Body of pancreas (tissue), 4 donors: Measurements from ENCODE around the gene COLGALT1. TPM values are rescaled to one million over a fixed set of nuclear protein-coding genes. Genes with fewer than 3 reads are reported as not detected.

Experiments used
- ATAC-seq: fragments of 150-250 bp; one replicate; pipeline ENCODE4 v1.9.1; 2016
- DNase-seq, 4 donors: peaks; one replicate each; pipeline ENCODE4 v3.0.0-alpha.2; 2019
- H3K27ac ChIP-seq, 4 donors: fragments of 200-600 bp; sonication (generic); 1 replicate in 3 of 4; 2 replicates in 1 of 4; pipeline versions ENCODE4 v1.5.1 to v1.6.1; 2016 to 2019; ENCODE audit warnings: mild to moderate bottlenecking in 1 of 4, mixed read lengths in 1 of 4, moderate library complexity in 1 of 4
- H3K27me3 ChIP-seq, 2 donors: fragments of 200-600 bp; sonication (generic); one replicate each; pipeline ENCODE4 v1.6.0; 2016; ENCODE audit warnings: mild to moderate bottlenecking in 1 of 2
- H3K36me3 ChIP-seq, 2 donors: fragments of 200-600 bp; sonication (generic); replicated peaks in 1 of 2; 2 replicates each; pipeline ENCODE4 v1.5.1; 2016; ENCODE audit warnings: low read depth in 2 of 2; ENCODE audit not compliant: insufficient read depth in 1 of 2
- H3K4me1 ChIP-seq: fragments of 200-600 bp; sonication (generic); one replicate; pipeline ENCODE4 v1.6.0; 2016
- H3K4me3 ChIP-seq, 2 donors: fragments of 200-600 bp; sonication (generic); 1 replicate in 1 of 2; 2 replicates in 1 of 2; pipeline ENCODE4 v1.5.1; 2016 to 2019
- H3K9me3 ChIP-seq, 3 donors: fragments of 200-600 bp; sonication (generic); 1 replicate in 2 of 3; 2 replicates in 1 of 3; pipeline ENCODE4 v1.5.1; 2016
- CTCF ChIP-seq, 7 experiments: fragments of 450-650 bp in 4 of 7; fragments of 200-600 bp in 3 of 7; sonication (generic) in 3 of 7; IDR thresholded peaks; one replicate each; pipeline ENCODE4 v1.5.1; 2016 to 2019; ENCODE audit warnings: antibody characterized with exemption in 7 of 7
- WGBS, 2 donors: methylation state at CpG; one replicate each; pipeline ENCODE4 v1.1.5; 2017; 5-methylcytosine and 5-hydroxymethylcytosine counted together
- intact Hi-C: fragments of 100-400 bp; cut with DNase I; formaldehyde crosslinking; loops from one replicate; pipeline ENCODE4 v1.15.1; 2023
- total RNA-seq, 2 donors: library from RNA; depleted of rRNA; stranded (reverse); fragments of >200 nt; gene quantifications; one replicate each; pipeline ENCODE4 v1.1.0, GENCODE V29; 2016

COLGALT1 gene
- total RNA-seq, 2 donors from 2014 or later = 38.9 to 41.5 TPM

GRCh38 chr19:17632577-17632976 lies 77.1 kb downstream of the COLGALT1 start:
- H3K4me3 ChIP-seq = no peak overlapping the region
- no peaks in the 10 kb centered on the region for H3K9me3 ChIP-seq
- no peaks in the 10 kb centered on the region for H3K36me3 ChIP-seq
- 75 to 83% methylated on average over 9 of the region's 9 CpGs for WGBS, 2 donors
- no peak for TF ChIP-seq CTCF (IDR thresholded peaks at IDR 0.05)
- H3K27me3 ChIP-seq = no peaks in the 10 kb centered on the region
- no peak overlapping the region for H3K27ac ChIP-seq
- intact Hi-C loops = no loop called here
- no peak for ATAC-seq
- DNase-seq = no peak
- no peaks in the 10 kb centered on the region for H3K4me1 ChIP-seq

Other genes with a start within 250 kb of the COLGALT1 start
- 100 to 1,000 TPM in 1 of 2 donors, 10 to 100 TPM in 1; 47.7 to 152 TPM for gene MRPL34, start 249.8 kb upstream of the COLGALT1 start, total RNA-seq
- 1 to 10 TPM; 3.3 to 6.2 TPM for gene DDA1, start 246.1 kb upstream of the COLGALT1 start, total RNA-seq
- gene ANO8, start 220.8 kb upstream of the COLGALT1 start, total RNA-seq = 10 to 100 TPM in 1 of 2 donors, 1 to 10 TPM in 1; 7.0 to 16.5 TPM
- gene GTPBP3, start 218.1 kb upstream of the COLGALT1 start, total RNA-seq = 100 to 1,000 TPM in 1 of 2 donors, 10 to 100 TPM in 1; 13.7 to 127 TPM
- gene PLVAP, start 178.3 kb upstream of the COLGALT1 start, total RNA-seq = 10 to 100 TPM; 37.9 to 49.8 TPM
- gene CCDC194, start 161.5 kb upstream of the COLGALT1 start, total RNA-seq = not detected
- gene BST2, start 150.0 kb upstream of the COLGALT1 start, total RNA-seq = 10 to 100 TPM; 34.3 to 43.6 TPM
- gene MVB12A, start 135.6 kb upstream of the COLGALT1 start, total RNA-seq = 10 to 100 TPM; 33.3 to 34.8 TPM
- gene TMEM221, start 107.0 kb upstream of the COLGALT1 start, total RNA-seq = under 1 TPM in 1 of 2 donors, not detected in 1; 0.52 TPM
- not detected for gene NXNL1, start 94.7 kb upstream of the COLGALT1 start, total RNA-seq
- 10 to 100 TPM; 21.1 to 25.7 TPM for gene SLC27A1, start 85.1 kb upstream of the COLGALT1 start, total RNA-seq
- 10 to 100 TPM; 64.9 to 82.7 TPM for gene PGLS, start 44.0 kb upstream of the COLGALT1 start, total RNA-seq
- gene UNC13A, start 132.7 kb downstream of the COLGALT1 start, total RNA-seq = 1 to 10 TPM; 1.3 to 2.6 TPM
- 10 to 100 TPM; 37.1 to 53.4 TPM for gene MAP1S, start 163.8 kb downstream of the COLGALT1 start, total RNA-seq
- gene FCHO1, start 195.8 kb downstream of the COLGALT1 start, total RNA-seq = 1 to 10 TPM in 1 of 2 donors, not detected in 1; 1.6 TPM
- gene B3GNT3, start 239.5 kb downstream of the COLGALT1 start, total RNA-seq = 1 to 10 TPM; 2.0 to 6.0 TPM